ENCODE measurements around the gene SPATS1.
A peak's percentile ranks its signal among the peaks of the same experiment; 100 is the strongest.

The SPATS1 gene

DNA sequence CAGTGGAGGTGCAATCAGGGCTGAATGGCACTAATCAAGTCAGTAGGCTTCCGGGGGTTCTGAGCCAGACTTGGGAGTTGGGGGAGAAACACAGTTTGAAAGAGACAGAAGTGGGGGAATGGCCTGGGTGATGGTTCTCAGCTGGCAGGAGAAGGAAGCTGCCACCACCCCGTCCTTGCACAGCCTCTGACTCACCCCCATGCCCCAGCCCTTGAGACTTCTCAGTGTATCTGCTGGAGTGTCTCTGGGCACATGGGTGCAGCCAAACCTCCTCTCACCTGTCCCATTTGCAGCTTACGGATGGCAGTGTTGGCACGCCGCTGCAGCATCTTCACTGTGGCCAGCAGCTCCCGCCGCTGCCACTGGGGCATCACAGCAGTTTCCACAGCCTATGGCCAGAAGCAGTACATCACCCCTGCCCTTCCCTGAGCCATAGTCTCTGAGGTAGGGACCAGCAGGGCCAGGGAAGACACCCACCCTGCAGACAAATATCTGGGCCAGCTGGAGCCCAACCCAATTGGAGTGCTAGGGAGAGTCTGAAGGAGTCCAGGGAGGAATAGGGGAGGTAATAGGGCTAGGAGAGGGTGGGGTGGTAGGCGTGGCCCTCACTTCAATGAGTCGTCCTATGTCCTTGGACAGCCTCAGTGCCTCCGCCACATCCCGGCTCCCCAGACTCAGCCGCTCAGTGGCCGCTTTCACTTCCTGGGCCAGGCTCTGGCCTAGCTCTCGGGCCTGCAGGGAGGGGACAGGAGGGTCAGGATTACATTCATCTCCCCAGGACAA is 40.5 kb upstream of the SPATS1 start:
- H3K9ac ChIP-seq (ENCODE audit: low read depth in 1 of 2, low read length in 2 of 2): no peak overlapping the region
- H3K9me3 ChIP-seq (ENCODE audit: control insufficient read depth in 2 of 2, low read length in 2 of 2): no peaks in the 10 kb centered on the region
- H3K27me3 ChIP-seq (ENCODE audit: control insufficient read depth in 2 of 2, insufficient read depth in 2 of 2, low read length in 2 of 2): peaks cover 8 to 10% of the 10 kb centered on the region in 2 donors
- H3K36me3 ChIP-seq (ENCODE audit: control insufficient read depth in 2 of 2, insufficient read depth in 2 of 2, low read length in 2 of 2): peaks cover 57 to 63% of the 10 kb centered on the region in 2 donors
- H3K27ac ChIP-seq (ENCODE audit: low read depth in 2 of 2, low read length in 2 of 2): no peak overlapping the region
- H3K4me1 ChIP-seq (ENCODE audit: control insufficient read depth in 2 of 2, insufficient read depth in 2 of 2, low read length in 2 of 2): peaks cover 5 to 7% of the 10 kb centered on the region in 2 donors
- H3K4me3 ChIP-seq (ENCODE audit: low read length in 2 of 2): no peak overlapping the region

DNA sequence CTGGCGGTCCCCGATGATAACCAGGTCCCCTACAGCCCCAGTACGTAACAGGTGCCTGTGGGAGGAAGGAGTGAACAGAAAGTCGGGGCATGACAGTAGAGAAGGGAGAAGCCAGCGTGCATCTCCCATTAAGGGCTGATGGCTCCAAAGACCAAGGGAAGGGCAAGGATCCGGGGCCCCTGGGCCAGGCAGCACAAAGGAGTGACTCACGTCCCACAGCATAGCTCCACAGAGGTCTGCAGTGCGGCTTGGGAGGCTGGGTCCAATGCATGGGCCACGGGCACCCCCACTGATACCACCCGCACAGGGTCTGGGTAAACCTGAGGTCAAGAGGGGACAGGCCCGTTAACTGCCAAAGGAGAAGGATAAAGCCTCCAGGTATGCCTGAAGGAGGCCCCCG is 39.6 kb upstream of the SPATS1 start:
- Histone ChIP-seq H3K9ac (ENCODE audit: low read depth in 1 of 2, low read length in 2 of 2) (no peak overlapping the region), H3K27me3 (ENCODE audit: control insufficient read depth in 2 of 2, insufficient read depth in 2 of 2, low read length in 2 of 2) (peaks cover 3 to 6% of the 10 kb centered on the region in 2 donors), H3K4me3 (ENCODE audit: low read length in 2 of 2) (no peak overlapping the region), H3K9me3 (ENCODE audit: control insufficient read depth in 2 of 2, low read length in 2 of 2) (no peaks in the 10 kb centered on the region), H3K4me1 (ENCODE audit: control insufficient read depth in 2 of 2, insufficient read depth in 2 of 2, low read length in 2 of 2) (peaks cover 0 to 2% of the 10 kb centered on the region in 2 donors), H3K36me3 (ENCODE audit: control insufficient read depth in 2 of 2, insufficient read depth in 2 of 2, low read length in 2 of 2) (peaks cover 64 to 67% of the 10 kb centered on the region in 2 donors), H3K27ac (ENCODE audit: low read depth in 2 of 2, low read length in 2 of 2) (no peak overlapping the region)

DNA sequence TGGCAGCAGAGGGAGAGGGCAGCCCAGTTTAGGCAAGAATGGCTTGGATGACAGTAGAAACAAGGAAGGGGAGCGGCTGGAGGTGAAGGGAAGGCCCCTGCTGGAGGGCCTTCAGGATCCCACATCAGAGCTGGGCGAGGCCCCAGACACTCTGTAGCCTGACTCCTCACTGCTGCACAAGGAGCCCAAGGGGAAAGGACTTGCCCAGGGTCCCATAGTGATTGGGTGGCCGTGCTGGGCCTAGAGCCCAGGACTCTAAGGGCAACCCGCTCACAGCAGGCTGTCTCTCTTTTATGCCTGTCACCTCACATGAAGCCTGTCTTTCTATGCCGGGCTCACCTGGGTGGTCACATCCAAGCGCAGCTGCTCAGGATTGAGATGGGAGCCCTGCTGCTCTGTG is 38.6 kb upstream of the SPATS1 start:
- Histone ChIP-seq H3K36me3 (ENCODE audit: control insufficient read depth in 2 of 2, insufficient read depth in 2 of 2, low read length in 2 of 2) (peaks cover 67 to 70% of the 10 kb centered on the region in 2 donors), H3K9me3 (ENCODE audit: control insufficient read depth in 2 of 2, low read length in 2 of 2) (no peaks in the 10 kb centered on the region), H3K27ac (ENCODE audit: low read depth in 2 of 2, low read length in 2 of 2) (no peak overlapping the region), H3K4me3 (ENCODE audit: low read length in 2 of 2) (no peak overlapping the region), H3K4me1 (ENCODE audit: control insufficient read depth in 2 of 2, insufficient read depth in 2 of 2, low read length in 2 of 2) (no peaks in the 10 kb centered on the region), H3K27me3 (ENCODE audit: control insufficient read depth in 2 of 2, insufficient read depth in 2 of 2, low read length in 2 of 2) (no peaks in the 10 kb centered on the region), H3K9ac (ENCODE audit: low read depth in 1 of 2, low read length in 2 of 2) (no peak overlapping the region)

DNA sequence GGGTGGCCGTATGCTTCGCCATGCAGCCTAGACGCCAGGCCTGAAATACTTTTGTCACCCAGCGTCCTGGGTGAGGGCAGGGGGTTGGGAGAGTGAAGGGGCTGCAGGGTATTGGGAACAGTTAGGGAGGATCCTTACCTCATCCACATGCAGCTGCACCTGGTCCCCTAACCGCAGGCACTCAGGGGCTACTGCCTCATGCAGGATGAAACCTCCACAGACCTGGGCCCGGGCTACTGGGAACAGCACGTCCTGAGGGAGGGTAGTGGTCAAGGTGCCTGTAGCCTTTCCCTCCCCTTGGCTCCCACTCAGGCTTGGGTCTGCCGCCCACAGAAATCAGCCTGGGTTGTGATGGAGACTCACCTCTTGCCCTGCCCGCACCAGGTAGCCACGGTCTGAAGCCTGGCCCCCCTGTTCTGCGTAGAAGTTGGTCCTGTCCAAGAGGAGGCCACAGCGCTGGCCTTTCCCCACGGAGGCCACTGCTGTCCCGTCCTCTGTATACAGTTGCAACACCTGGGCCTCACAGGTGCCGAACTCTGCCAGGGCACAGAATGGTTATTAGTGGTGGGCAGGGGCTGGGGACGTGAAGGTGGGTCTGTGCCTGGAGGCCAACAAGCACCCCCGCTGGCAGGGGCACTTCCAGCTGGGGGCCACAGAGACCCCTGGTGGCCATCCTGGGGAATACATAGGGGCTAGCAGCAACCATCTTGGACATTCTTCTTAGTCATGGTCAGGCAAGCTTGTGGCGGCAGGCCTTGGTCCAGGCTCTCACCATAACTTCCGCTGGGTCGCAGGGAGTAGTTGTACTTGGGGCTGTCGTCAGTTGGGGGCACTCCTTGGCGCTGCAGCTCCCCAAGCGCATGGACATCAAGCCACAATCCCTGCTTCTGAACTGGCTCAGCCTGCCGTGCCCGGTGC is 37.9 kb upstream of the SPATS1 start:
- H3K27me3 ChIP-seq (ENCODE audit: control insufficient read depth in 2 of 2, insufficient read depth in 2 of 2, low read length in 2 of 2): no peaks in the 10 kb centered on the region
- no peak overlapping the region for H3K9ac ChIP-seq (ENCODE audit: low read depth in 1 of 2, low read length in 2 of 2)

DNA sequence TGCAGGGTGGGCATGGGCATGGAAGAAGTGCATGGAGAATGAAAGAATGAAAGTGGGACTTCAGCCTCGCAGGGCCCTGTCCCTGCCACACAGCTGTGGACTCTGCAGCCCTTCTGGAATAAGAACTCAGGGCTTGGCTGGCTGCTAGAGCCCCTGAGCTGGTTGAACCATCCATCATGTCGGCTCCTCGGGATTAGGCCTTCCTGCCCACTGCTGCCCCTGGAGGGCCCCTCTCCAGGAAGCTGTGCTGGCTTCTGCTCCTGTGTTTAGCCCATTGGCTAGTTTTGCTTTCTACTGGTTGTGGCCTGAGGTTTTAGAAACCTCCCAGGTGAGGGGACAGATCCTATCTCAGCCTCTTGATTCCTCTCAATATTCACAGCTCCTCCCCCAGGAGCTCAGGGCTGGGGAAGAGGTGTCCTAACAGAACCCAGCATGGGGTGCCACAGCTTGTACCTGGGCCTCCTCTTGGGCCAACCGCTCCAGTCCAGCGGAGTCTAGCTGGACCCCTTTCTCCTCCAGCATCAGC is 37.2 kb upstream of the SPATS1 start:
- Histone ChIP-seq H3K9ac (ENCODE audit: low read depth in 1 of 2, low read length in 2 of 2) (no peak overlapping the region), H3K9me3 (ENCODE audit: control insufficient read depth in 2 of 2, low read length in 2 of 2) (no peaks in the 10 kb centered on the region), H3K27ac (ENCODE audit: low read depth in 2 of 2, low read length in 2 of 2) (no peak overlapping the region), H3K27me3 (ENCODE audit: control insufficient read depth in 2 of 2, insufficient read depth in 2 of 2, low read length in 2 of 2) (no peaks in the 10 kb centered on the region), H3K36me3 (ENCODE audit: control insufficient read depth in 2 of 2, insufficient read depth in 2 of 2, low read length in 2 of 2) (peaks cover 81% of the 10 kb centered on the region in 2 donors), H3K4me1 (ENCODE audit: control insufficient read depth in 2 of 2, insufficient read depth in 2 of 2, low read length in 2 of 2) (peaks cover 3 to 4% of the 10 kb centered on the region in 2 donors), H3K4me3 (ENCODE audit: low read length in 2 of 2) (no peak overlapping the region)

More for the DNA sequence above, 37.9 kb upstream of the SPATS1 start:
- Histone ChIP-seq H3K9me3 (ENCODE audit: control insufficient read depth in 2 of 2, low read length in 2 of 2) (no peaks in the 10 kb centered on the region), H3K36me3 (ENCODE audit: control insufficient read depth in 2 of 2, insufficient read depth in 2 of 2, low read length in 2 of 2) (peaks cover 74 to 77% of the 10 kb centered on the region in 2 donors), H3K4me3 (ENCODE audit: low read length in 2 of 2) (no peak overlapping the region), H3K4me1 (ENCODE audit: control insufficient read depth in 2 of 2, insufficient read depth in 2 of 2, low read length in 2 of 2) (no peaks in the 10 kb centered on the region), H3K27ac (ENCODE audit: low read depth in 2 of 2, low read length in 2 of 2) (no peak overlapping the region)

DNA sequence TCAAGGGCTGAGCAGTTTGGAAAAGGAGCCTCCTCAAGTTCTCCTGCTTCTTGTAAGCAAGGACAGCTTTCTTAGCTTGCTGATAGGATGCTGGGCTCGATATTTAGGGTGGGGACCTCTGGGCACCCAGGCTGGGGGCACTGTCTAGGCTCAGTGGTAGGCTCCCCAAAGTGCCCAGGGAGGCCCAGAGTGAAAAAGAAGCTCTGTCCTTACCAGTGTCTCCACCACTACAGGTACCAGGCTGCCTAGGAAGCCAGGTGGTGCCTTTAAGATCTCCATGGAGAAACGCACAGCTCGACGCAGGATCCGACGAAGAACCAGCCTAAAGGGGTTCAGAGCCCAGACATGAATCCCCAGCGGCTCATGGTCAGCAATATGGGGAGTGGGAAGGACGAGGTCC is 35.7 kb upstream of the SPATS1 start:
- no peaks in the 10 kb centered on the region for H3K9me3 ChIP-seq (ENCODE audit: control insufficient read depth in 2 of 2, low read length in 2 of 2)
- H3K27ac ChIP-seq (ENCODE audit: low read depth in 2 of 2, low read length in 2 of 2): no peak overlapping the region
- H3K4me3 ChIP-seq (ENCODE audit: low read length in 2 of 2): no peak overlapping the region
- no peaks in the 10 kb centered on the region for H3K27me3 ChIP-seq (ENCODE audit: control insufficient read depth in 2 of 2, insufficient read depth in 2 of 2, low read length in 2 of 2)
- H3K4me1 ChIP-seq (ENCODE audit: control insufficient read depth in 2 of 2, insufficient read depth in 2 of 2, low read length in 2 of 2): peaks cover 3 to 11% of the 10 kb centered on the region in 2 donors
- H3K36me3 ChIP-seq (ENCODE audit: control insufficient read depth in 2 of 2, insufficient read depth in 2 of 2, low read length in 2 of 2): peaks cover 79 to 82% of the 10 kb centered on the region in 2 donors
- no peak overlapping the region for H3K9ac ChIP-seq (ENCODE audit: low read depth in 1 of 2, low read length in 2 of 2)

DNA sequence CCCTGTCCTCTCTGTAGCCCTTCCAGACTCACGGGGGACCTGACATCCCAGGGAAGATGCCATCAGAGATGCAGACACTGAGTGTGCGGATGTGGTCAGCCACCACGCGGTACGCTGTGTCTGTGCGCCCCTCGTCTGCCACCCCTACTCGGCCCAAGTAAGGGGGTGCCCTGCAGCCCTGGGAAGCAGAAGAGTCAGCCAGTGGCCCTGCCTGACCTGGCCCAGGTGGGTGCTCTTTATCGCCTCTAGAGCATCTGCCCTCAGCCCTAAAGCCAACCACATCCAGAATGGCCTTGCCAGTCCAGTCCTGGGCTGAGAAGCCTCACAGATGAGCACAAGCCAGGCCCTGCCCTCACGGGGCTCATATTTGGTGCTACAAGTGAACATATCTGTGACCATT is 35.2 kb upstream of the SPATS1 start:
- no peak overlapping the region for H3K4me3 ChIP-seq (ENCODE audit: low read length in 2 of 2)
- no peak overlapping the region for H3K27ac ChIP-seq (ENCODE audit: low read depth in 2 of 2, low read length in 2 of 2)
- no peaks in the 10 kb centered on the region for H3K9me3 ChIP-seq (ENCODE audit: control insufficient read depth in 2 of 2, low read length in 2 of 2)
- no peak overlapping the region for H3K9ac ChIP-seq (ENCODE audit: low read depth in 1 of 2, low read length in 2 of 2)
- H3K4me1 ChIP-seq (ENCODE audit: control insufficient read depth in 2 of 2, insufficient read depth in 2 of 2, low read length in 2 of 2): peaks cover 5 to 14% of the 10 kb centered on the region in 2 donors
- H3K27me3 ChIP-seq (ENCODE audit: control insufficient read depth in 2 of 2, insufficient read depth in 2 of 2, low read length in 2 of 2): no peaks in the 10 kb centered on the region
- peaks cover 74 to 77% of the 10 kb centered on the region in 2 donors for H3K36me3 ChIP-seq (ENCODE audit: control insufficient read depth in 2 of 2, insufficient read depth in 2 of 2, low read length in 2 of 2)

DNA sequence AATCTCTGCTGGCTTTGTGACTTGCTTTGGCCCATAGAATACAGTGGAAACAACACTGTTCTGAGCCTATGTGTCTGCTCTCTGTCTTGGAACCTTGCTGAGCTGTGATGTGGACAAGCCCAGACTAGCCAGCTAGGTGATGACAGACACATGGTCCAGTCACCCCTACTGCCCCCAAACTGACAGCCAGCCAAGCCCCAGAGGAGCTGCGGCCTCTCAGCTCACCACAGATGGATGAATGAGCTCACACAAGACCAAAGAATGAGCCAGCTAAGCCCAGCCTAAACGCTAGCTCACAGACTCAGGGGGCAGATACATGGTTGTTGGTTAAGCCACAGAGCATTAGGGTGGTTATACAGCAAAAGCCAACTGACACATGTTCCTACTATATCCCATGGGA is 33.4 kb upstream of the SPATS1 start:
- Histone ChIP-seq H3K27ac (ENCODE audit: low read depth in 2 of 2, low read length in 2 of 2) (no peak overlapping the region), H3K9ac (ENCODE audit: low read depth in 1 of 2, low read length in 2 of 2) (no peak overlapping the region), H3K36me3 (ENCODE audit: control insufficient read depth in 2 of 2, insufficient read depth in 2 of 2, low read length in 2 of 2) (peaks cover 56 to 60% of the 10 kb centered on the region in 2 donors), H3K27me3 (ENCODE audit: control insufficient read depth in 2 of 2, insufficient read depth in 2 of 2, low read length in 2 of 2) (no peaks in the 10 kb centered on the region), H3K9me3 (ENCODE audit: control insufficient read depth in 2 of 2, low read length in 2 of 2) (no peaks in the 10 kb centered on the region), H3K4me1 (ENCODE audit: control insufficient read depth in 2 of 2, insufficient read depth in 2 of 2, low read length in 2 of 2) (peaks cover 9 to 17% of the 10 kb centered on the region in 2 donors), H3K4me3 (ENCODE audit: low read length in 2 of 2) (no peak overlapping the region)

DNA sequence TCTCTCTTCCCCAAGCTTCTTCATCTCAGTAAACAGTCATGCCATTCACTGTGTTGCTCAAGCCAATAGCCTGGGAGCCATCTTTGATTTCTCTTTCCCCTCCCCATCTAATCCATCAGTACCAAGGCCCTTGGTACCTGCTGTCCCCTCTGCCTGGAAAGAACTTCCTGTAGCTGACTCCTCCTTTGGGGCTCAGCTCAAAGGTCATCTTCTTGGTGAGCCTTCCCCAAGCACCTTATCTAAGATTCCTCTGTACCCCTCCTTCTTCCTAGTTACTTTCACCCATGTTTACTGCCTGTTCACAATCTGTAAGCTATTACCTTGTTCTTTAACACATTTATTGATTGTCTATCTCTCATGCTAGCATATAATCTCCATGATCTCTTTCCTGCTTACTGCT is 32.8 kb upstream of the SPATS1 start:
- Histone ChIP-seq H3K4me3 (ENCODE audit: low read length in 2 of 2) (no peak overlapping the region), H3K9me3 (ENCODE audit: control insufficient read depth in 2 of 2, low read length in 2 of 2) (no peaks in the 10 kb centered on the region), H3K36me3 (ENCODE audit: control insufficient read depth in 2 of 2, insufficient read depth in 2 of 2, low read length in 2 of 2) (peaks cover 51 to 55% of the 10 kb centered on the region in 2 donors), H3K27me3 (ENCODE audit: control insufficient read depth in 2 of 2, insufficient read depth in 2 of 2, low read length in 2 of 2) (no peaks in the 10 kb centered on the region), H3K27ac (ENCODE audit: low read depth in 2 of 2, low read length in 2 of 2) (no peak overlapping the region), H3K9ac (ENCODE audit: low read depth in 1 of 2, low read length in 2 of 2) (no peak overlapping the region), H3K4me1 (ENCODE audit: control insufficient read depth in 2 of 2, insufficient read depth in 2 of 2, low read length in 2 of 2) (peaks cover 9 to 17% of the 10 kb centered on the region in 2 donors)

DNA sequence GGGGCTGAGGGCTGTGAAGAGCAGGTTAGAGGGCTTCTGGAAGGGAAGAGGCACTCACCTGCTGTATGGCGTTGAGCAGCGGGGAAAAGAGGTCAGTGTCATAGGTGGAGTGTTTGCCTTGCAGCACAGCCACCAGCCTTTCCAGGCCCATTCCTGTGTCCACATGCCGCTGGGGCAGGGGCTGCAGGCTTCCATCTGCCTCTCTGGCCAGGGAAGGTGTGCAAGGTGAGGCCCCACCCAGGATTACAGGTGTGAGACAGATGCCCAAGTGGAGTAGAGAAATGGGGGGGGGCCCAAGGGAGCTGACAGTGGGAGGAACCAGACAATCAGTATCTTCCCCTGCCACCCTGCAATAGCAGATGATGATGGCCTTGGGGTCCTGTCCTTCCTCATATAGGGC is 32.2 kb upstream of the SPATS1 start:
- Histone ChIP-seq H3K27ac (ENCODE audit: low read depth in 2 of 2, low read length in 2 of 2) (peak overlapping the region in 1 of 2 donors; percentile 58), H3K4me1 (ENCODE audit: control insufficient read depth in 2 of 2, insufficient read depth in 2 of 2, low read length in 2 of 2) (peaks cover 9 to 17% of the 10 kb centered on the region in 2 donors), H3K9ac (ENCODE audit: low read depth in 1 of 2, low read length in 2 of 2) (peak overlapping the region in 1 of 2 donors; percentile 5), H3K27me3 (ENCODE audit: control insufficient read depth in 2 of 2, insufficient read depth in 2 of 2, low read length in 2 of 2) (no peaks in the 10 kb centered on the region), H3K4me3 (ENCODE audit: low read length in 2 of 2) (no peak overlapping the region), H3K36me3 (ENCODE audit: control insufficient read depth in 2 of 2, insufficient read depth in 2 of 2, low read length in 2 of 2) (peaks cover 47 to 49% of the 10 kb centered on the region in 2 donors), H3K9me3 (ENCODE audit: control insufficient read depth in 2 of 2, low read length in 2 of 2) (no peaks in the 10 kb centered on the region)

Data from mucosa of rectum (tissue), 2 donors.